Liver (tissue), 9 donors: ENCODE data around the gene PCDH9. TPM values are rescaled to one million over a fixed set of nuclear protein-coding genes. Genes with fewer than 3 reads are reported as not detected.

Experiments
- DNase-seq: peaks from one replicate; pipeline ENCODE4 v3.0.0-alpha.2; 2017; ENCODE audit warnings: low spot score
- H3K27ac ChIP-seq, 2 donors: one replicate each; pipeline ENCODE4 v1.7.0; 2013; ENCODE audit warnings: inconsistent platforms in 2 of 2, low read length in 2 of 2, control low read depth in 1 of 2, low read depth in 1 of 2, mild to moderate bottlenecking in 1 of 2
- H3K27me3 ChIP-seq, 4 donors: one replicate each; pipeline versions ENCODE4 v1.6.1 to v1.7.0; 2013; ENCODE audit warnings: low read length in 3 of 4, inconsistent platforms in 1 of 4, mild to moderate bottlenecking in 1 of 4, moderate library complexity in 1 of 4; ENCODE audit not compliant: control insufficient read depth in 4 of 4, insufficient read depth in 4 of 4
- H3K36me3 ChIP-seq, 4 donors: one replicate each; pipeline versions ENCODE4 v1.6.1 to v1.7.0; 2013; ENCODE audit warnings: low read length in 3 of 4, mild to moderate bottlenecking in 3 of 4, low read depth in 1 of 4, moderate library complexity in 1 of 4; ENCODE audit not compliant: control insufficient read depth in 4 of 4, insufficient read depth in 3 of 4
- H3K4me1 ChIP-seq, 4 donors: one replicate each; pipeline versions ENCODE4 v1.6.1 to v1.7.0; 2013; ENCODE audit warnings: low read length in 3 of 4, mild to moderate bottlenecking in 3 of 4, moderate library complexity in 1 of 4; ENCODE audit not compliant: control insufficient read depth in 4 of 4, insufficient read depth in 4 of 4
- H3K4me3 ChIP-seq, 3 donors: one replicate each; pipeline versions ENCODE4 v1.6.1 to v1.7.0; 2013; ENCODE audit warnings: low read length in 3 of 3, control low read depth in 1 of 3, low read depth in 1 of 3, mild to moderate bottlenecking in 1 of 3
- H3K9ac ChIP-seq, 2 donors: one replicate each; pipeline ENCODE4 v1.7.0; 2013; ENCODE audit warnings: low read length in 2 of 2, mild to moderate bottlenecking in 2 of 2, moderate library complexity in 2 of 2, control low read depth in 1 of 2, low read depth in 1 of 2
- H3K9me3 ChIP-seq, 4 donors: one replicate each; pipeline versions ENCODE4 v1.6.1 to v1.7.0; 2013; ENCODE audit warnings: low read length in 3 of 4; ENCODE audit not compliant: control insufficient read depth in 4 of 4
- ATF3 ChIP-seq: IDR thresholded peaks from 2 replicates; pipeline ENCODE4 v1.6.1; 2016; ENCODE audit warnings: antibody characterized with exemption
- CTCF ChIP-seq: fragments of 150-350 bp; IDR thresholded peaks from 2 replicates; pipeline ENCODE4 v1.5.1; 2017; ENCODE audit warnings: improper control_type of control experiment, low read depth, low read length; ENCODE audit not compliant: missing input control
- EGR1 ChIP-seq, 2 donors: IDR thresholded peaks; 2 replicates each; pipeline ENCODE4 v1.6.1; 2016 to 2018; ENCODE audit warnings: antibody characterized with exemption in 2 of 2, low read depth in 2 of 2
- FOXA1 ChIP-seq: IDR thresholded peaks from 2 replicates; pipeline ENCODE4 v1.6.1; 2016; ENCODE audit warnings: antibody characterized with exemption
- FOXA2 ChIP-seq: IDR thresholded peaks from 2 replicates; pipeline ENCODE4 v1.6.1; 2016; ENCODE audit warnings: antibody characterized with exemption
- GABPA ChIP-seq, 2 donors: IDR thresholded peaks in 1 of 2; conservative IDR thresholded peaks in 1 of 2; 2 replicates each; pipeline ENCODE4 v1.6.1; 2016; ENCODE audit warnings: antibody characterized with exemption in 2 of 2, mild to moderate bottlenecking in 1 of 2, moderate library complexity in 1 of 2
- HNF4A ChIP-seq, 2 donors: conservative IDR thresholded peaks; 2 replicates each; pipeline ENCODE4 v1.6.1; 2016; ENCODE audit warnings: antibody characterized with exemption in 2 of 2, mild to moderate bottlenecking in 2 of 2
- HNF4G ChIP-seq: IDR thresholded peaks from 2 replicates; pipeline ENCODE4 v1.6.1; 2016; ENCODE audit warnings: antibody characterized with exemption
- JUND ChIP-seq, 2 donors: IDR thresholded peaks; 2 replicates each; pipeline ENCODE4 v1.6.1; 2016; ENCODE audit warnings: antibody characterized with exemption in 2 of 2
- MAX ChIP-seq: IDR thresholded peaks from 2 replicates; pipeline ENCODE4 v1.6.1; 2016; ENCODE audit warnings: antibody characterized with exemption
- NR2F2 ChIP-seq: IDR thresholded peaks from 2 replicates; pipeline ENCODE4 v1.6.1; 2016; ENCODE audit warnings: antibody characterized with exemption
- RAD21 ChIP-seq, 2 donors: IDR thresholded peaks; 2 replicates each; pipeline ENCODE4 v1.6.1; 2016; ENCODE audit warnings: antibody characterized with exemption in 2 of 2, mild to moderate bottlenecking in 2 of 2
- REST ChIP-seq: IDR thresholded peaks from 2 replicates; pipeline ENCODE4 v1.6.1; 2016; ENCODE audit warnings: antibody characterized with exemption, mild to moderate bottlenecking
- RXRA ChIP-seq, 2 donors: IDR thresholded peaks; 2 replicates each; pipeline ENCODE4 v1.6.1; 2017 to 2018; ENCODE audit warnings: antibody characterized with exemption in 2 of 2, mild to moderate bottlenecking in 1 of 2
- SP1 ChIP-seq: IDR thresholded peaks from 2 replicates; pipeline ENCODE4 v1.6.1; 2018; ENCODE audit warnings: antibody characterized with exemption, mild to moderate bottlenecking
- TAF1 ChIP-seq: conservative IDR thresholded peaks from 2 replicates; pipeline ENCODE4 v1.6.1; 2016; ENCODE audit warnings: antibody characterized with exemption, mild to moderate bottlenecking
- YY1 ChIP-seq: IDR thresholded peaks from 2 replicates; pipeline ENCODE4 v1.6.1; 2016; ENCODE audit warnings: antibody characterized with exemption, mild to moderate bottlenecking
- ZBTB33 ChIP-seq: IDR thresholded peaks from 2 replicates; pipeline ENCODE4 v1.6.1; 2016; ENCODE audit warnings: antibody characterized with exemption
- WGBS: extraction: QIAGEN DNeasy Blood & Tissue Kit; methylation state at CpG from one replicate; pipeline ENCODE4 v1.1.7; 2013; 5-methylcytosine and 5-hydroxymethylcytosine counted together
- polyA plus RNA-seq, 2 donors: library from polyadenylated mRNA; stranded (reverse) in 1 of 2; unstranded in 1 of 2; fragments of 200-250 nt in 1 of 2; fragments of >200 nt in 1 of 2; fragmentation: Nextera tagmentation in 1 of 2; extraction: Ambion mirVana in 1 of 2; gene quantifications; one replicate each; pipeline versions ENCODE4 v1.2.1 to v1.2.3, GENCODE V29; 2013 to 2015
- total RNA-seq, 2 donors: library from RNA; depleted of rRNA; stranded (reverse); fragments of >200 nt; gene quantifications; one replicate each; pipeline ENCODE4 v1.2.3, GENCODE V29; 2014
- donor health status: healthy.
- donor health status: healthy.
- donor health status: healthy.
- donor health status: healthy.
- donor health status: healthy.

PCDH9 gene
- total and polyA plus RNA-seq, 4 donors, result 0.90 to 4.0 (median 2.2) TPM

- Histone ChIP-seq H3K4me3 (no peak overlapping the region), H3K27ac (no peak overlapping the region), H3K9me3 (no peaks in the 10 kb centered on the region), H3K36me3 (no peaks in the 10 kb centered on the region), H3K4me1 (no peaks in the 10 kb centered on the region), H3K27me3 (no peaks in the 10 kb centered on the region), H3K9ac (no peak overlapping the region)
- TF ChIP-seq CTCF (no peak), FOXA1 (no peak), ATF3 (no peak), HNF4A (conservative IDR thresholded peaks at IDR 0.05) (no peak), SP1 (no peak), NR2F2 (no peak), TAF1 (no peak), JUND (IDR thresholded peaks at IDR 0.05) (no peak), RAD21 (IDR thresholded peaks at IDR 0.05) (no peak), HNF4G (no peak), GABPA (IDR thresholded peaks at IDR 0.05 in 1 of 2, conservative IDR thresholded peaks at IDR 0.05 in 1 of 2) (no peak), RXRA (IDR thresholded peaks at IDR 0.05) (no peak), REST (no peak), MAX (no peak), ZBTB33 (no peak), EGR1 (IDR thresholded peaks at IDR 0.05; ENCODE audit: low read depth in 2 of 2) (no peak), FOXA2 (no peak), YY1 (no peak)
- no peak for DNase-seq
- WGBS, result 62% methylated on average over 5 of the region's 5 CpGs
Measured at GRCh38 chr13:67061750-67062149, 168.4 kb downstream of the PCDH9 start.
